HCT116 (cell line): Measurements from ENCODE around the gene FERMT2. TPM values are rescaled to one million over a fixed set of nuclear protein-coding genes. Genes with fewer than 3 reads are reported as not detected.

ENCODE experiments used
- ATAC-seq: fragments of 200-7000 bp; cut with Tn5 transposase; 2 replicates; pipeline ENCODE4 v1.9.1; 2020; ENCODE audit warnings: mild to moderate bottlenecking, moderate library complexity
- BruUV-seq: library from RNA; stranded (reverse); fragments of 400-500 nt; replicated peaks from 2 replicates; lab custom pipeline; 2021; lab: Mats Ljungman, UMichigan
- CTCF ChIA-PET: fragments of 300-600 bp; sonication (Branson Sonifier 250); formaldehyde crosslinking; loops from one replicate; lab custom pipeline; 2021; ENCODE audit warnings: antibody characterized with exemption; lab: Charles Lee
- POLR2A ChIA-PET: fragments of 300-600, 350-600 bp; sonication (Branson Sonifier 250); formaldehyde crosslinking; loops from one replicate; lab custom pipeline; 2021; ENCODE audit warnings: antibody characterized with exemption; lab: Charles Lee
- RAD21 ChIA-PET, 2 experiments: fragments of 300-600 bp; sonication (Branson Sonifier 250); formaldehyde crosslinking; loops; one replicate each; lab custom pipeline; 2023; ENCODE audit warnings: low total read pairs in 2 of 2; ENCODE audit not compliant: uncharacterized antibody in 2 of 2, unreplicated experiment in 2 of 2, low non-redundant PET in 1 of 2; lab: Charles Lee
- DNase-seq: peaks from one replicate; pipeline ENCODE4 v3.0.0-alpha.2; 2010; ENCODE audit warnings: low read depth, low spot score
- H2AFZ ChIP-seq: fragments of 200-600 bp; shearing (Covaris generic), sonication (generic); 2 replicates; pipeline ENCODE4 v1.6.1; 2017; ENCODE audit warnings: low read depth, mixed run types, mixed read lengths, antibody characterized with exemption, low read length; ENCODE audit not compliant: poor library complexity, severe bottlenecking
- H3K27ac ChIP-seq: 2 replicates; pipeline ENCODE4 v1.5.1; 2012; ENCODE audit warnings: low read depth, low read length
- H3K27me3 ChIP-seq: fragments of 200-600 bp; sonication (generic); 2 replicates; pipeline ENCODE4 v1.6.1; 2016; ENCODE audit warnings: mixed run types, low read length, mixed read lengths; ENCODE audit not compliant: insufficient read depth
- H3K36me3 ChIP-seq, 2 experiments: fragments of 200-500 bp in 1 of 2; fragments of 200-600 bp in 1 of 2; sonication (Bioruptor generic) in 1 of 2; sonication (generic) in 1 of 2; 2 replicates each; pipeline versions ENCODE4 v1.5.1 to v1.6.1; 2014 to 2016; ENCODE audit warnings: low read length in 2 of 2, inconsistent platforms in 1 of 2, mixed read lengths in 1 of 2, mixed run types in 1 of 2; ENCODE audit not compliant: insufficient read depth in 2 of 2, control insufficient read depth in 1 of 2
- H3K4me1 ChIP-seq, 2 experiments: fragments of 200-600 bp in 1 of 2; sonication (generic) in 1 of 2; 2 replicates each; pipeline versions ENCODE4 v1.5.1 to v1.6.1; 2012 to 2017; ENCODE audit warnings: low read length in 2 of 2, inconsistent platforms in 1 of 2, mild to moderate bottlenecking in 1 of 2, mixed read lengths in 1 of 2, mixed run types in 1 of 2, moderate library complexity in 1 of 2; ENCODE audit not compliant: insufficient read depth in 2 of 2, control insufficient read depth in 1 of 2
- H3K4me2 ChIP-seq: fragments of 200-600 bp; sonication (generic); 2 replicates; pipeline ENCODE4 v1.6.1; 2017; ENCODE audit warnings: mixed run types, low read length, mixed read lengths
- H3K4me3 ChIP-seq, 2 experiments: fragments of 200-600 bp in 1 of 2; sonication (generic) in 1 of 2; replicated peaks in 1 of 2; 2 replicates each; pipeline ENCODE4 v1.5.1; 2011 to 2016; ENCODE audit warnings: low read length in 2 of 2, control low read depth in 1 of 2, low read depth in 1 of 2, mild to moderate bottlenecking in 1 of 2, mixed read lengths in 1 of 2, mixed run types in 1 of 2
- H3K79me2 ChIP-seq: fragments of 200-600 bp; sonication (generic); 2 replicates; pipeline ENCODE4 v1.6.1; 2017; ENCODE audit warnings: mild to moderate bottlenecking, mixed run types, low read length, moderate library complexity, mixed read lengths; ENCODE audit not compliant: insufficient read depth
- H3K9ac ChIP-seq: fragments of 200-600 bp; sonication (generic); 2 replicates; pipeline ENCODE4 v1.6.1; 2016; ENCODE audit warnings: low read length, mixed read lengths
- H3K9me2 ChIP-seq: fragments of 200-600 bp; sonication (generic), shearing (Covaris generic); 2 replicates; pipeline ENCODE4 v1.6.1; 2017; ENCODE audit warnings: mixed run types, mild to moderate bottlenecking, moderate library complexity; ENCODE audit not compliant: insufficient read depth
- H3K9me3 ChIP-seq, 2 experiments: fragments of 200-500 bp in 1 of 2; fragments of 200-600 bp in 1 of 2; sonication (Bioruptor generic) in 1 of 2; sonication (generic) in 1 of 2; 2 replicates each; pipeline ENCODE4 v1.6.1; 2014 to 2017; ENCODE audit warnings: low read length in 2 of 2, mixed read lengths in 2 of 2, inconsistent platforms in 1 of 2, low read depth in 1 of 2, mild to moderate bottlenecking in 1 of 2, mixed run types in 1 of 2, moderate library complexity in 1 of 2; ENCODE audit not compliant: control insufficient read depth in 1 of 2, insufficient read depth in 1 of 2
- H4K20me1 ChIP-seq: fragments of 200-600 bp; sonication (generic), shearing (Covaris generic); 2 replicates; pipeline ENCODE4 v1.6.1; 2017; ENCODE audit warnings: mixed run types, mild to moderate bottlenecking, moderate library complexity; ENCODE audit not compliant: insufficient read depth
- CBX3 ChIP-seq: IDR thresholded peaks from 2 replicates; pipeline ENCODE4 v1.6.1; 2012; ENCODE audit warnings: low read depth
- CEBPB ChIP-seq: IDR thresholded peaks from 2 replicates; pipeline ENCODE4 v1.6.1; 2012; ENCODE audit warnings: low read depth
- EZH2phosphoT487 ChIP-seq: fragments of 200-600 bp; IDR thresholded peaks from 2 replicates; pipeline ENCODE4 v1.6.1; 2018; ENCODE audit warnings: antibody characterized with exemption, borderline replicate concordance
- FOSL1 ChIP-seq: IDR thresholded peaks from 2 replicates; pipeline ENCODE4 v1.6.1; 2012; ENCODE audit warnings: low read depth
- JUND ChIP-seq: IDR thresholded peaks from 2 replicates; pipeline ENCODE4 v1.6.1; 2012
- POLR2A ChIP-seq: IDR thresholded peaks from 2 replicates; pipeline ENCODE4 v1.7.0; 2011; ENCODE audit warnings: borderline replicate concordance; ENCODE audit not compliant: insufficient read depth, insufficient read length; ENCODE audit errors: extremely low read depth
- POLR2AphosphoS5 ChIP-seq: IDR thresholded peaks from 2 replicates; pipeline ENCODE4 v1.6.1; 2011; ENCODE audit warnings: mild to moderate bottlenecking, low read depth, low read length, moderate library complexity
- SIN3A ChIP-seq: IDR thresholded peaks from 2 replicates; pipeline ENCODE4 v1.6.1; 2012; ENCODE audit warnings: low read depth
- SRF ChIP-seq: IDR thresholded peaks from 2 replicates; pipeline ENCODE4 v1.6.1; 2012; ENCODE audit warnings: low read depth
- TCF7L2 ChIP-seq: IDR thresholded peaks from 2 replicates; pipeline ENCODE4 v1.7.0; 2011; ENCODE audit warnings: borderline replicate concordance, inconsistent platforms; ENCODE audit not compliant: insufficient read depth, insufficient read length; ENCODE audit errors: extremely low read depth
- YY1 ChIP-seq: IDR thresholded peaks from 2 replicates; pipeline ENCODE4 v1.6.1; 2011; ENCODE audit warnings: low read length, low read depth, moderate library complexity, mild to moderate bottlenecking; ENCODE audit not compliant: insufficient replicate concordance; ENCODE audit errors: extremely low read depth
- ZNF274 ChIP-seq: fragments of 200-500 bp; sonication (Bioruptor generic); IDR thresholded peaks from 2 replicates; pipeline ENCODE4 v1.6.1; 2014; ENCODE audit warnings: mild to moderate bottlenecking, low read depth, low read length, inconsistent platforms
- intact Hi-C: fragments of 100-400 bp; cut with micrococcal nuclease; formaldehyde crosslinking; loops from 2 replicates; pipeline ENCODE4 v1.10.0; 2022
- total RNA-seq: library from RNA; stranded (reverse); gene quantifications from one replicate; pipeline ENCODE4 v1.2.1, GENCODE V29; 2021; ENCODE audit not compliant: unreplicated experiment
- TF ChIP-seq, protein P1 (sequence below): IDR thresholded peaks from 2 replicates; pipeline ENCODE4 v1.6.1; 2012; ENCODE audit warnings: low read depth
- TF ChIP-seq, protein P2 (sequence below): IDR thresholded peaks from 2 replicates; pipeline ENCODE4 v1.6.1; 2012
- TF ChIP-seq, protein P3 (sequence below): IDR thresholded peaks from 2 replicates; pipeline ENCODE4 v1.6.1; 2011; ENCODE audit warnings: mild to moderate bottlenecking, low read length, moderate library complexity; ENCODE audit not compliant: insufficient replicate concordance; ENCODE audit errors: extremely low read depth
- TF ChIP-seq, protein P4 (sequence below), 3 experiments: fragments of 200-600 bp in 1 of 3; sonication (generic) in 1 of 3; IDR thresholded peaks in 2 of 3; conservative IDR thresholded peaks in 1 of 3; 2 replicates each; pipeline ENCODE4 v1.5.1; 2012 to 2017; ENCODE audit warnings: low read depth in 2 of 3, low read length in 2 of 3, antibody characterized with exemption in 1 of 3, borderline replicate concordance in 1 of 3, control low read depth in 1 of 3, mild to moderate bottlenecking in 1 of 3, mixed read lengths in 1 of 3, mixed run types in 1 of 3, moderate library complexity in 1 of 3; ENCODE audit not compliant: insufficient read depth in 1 of 3

FERMT2 gene
- total RNA-seq, 1 experiment from 2014 or later = 24.8 TPM

DNA sequence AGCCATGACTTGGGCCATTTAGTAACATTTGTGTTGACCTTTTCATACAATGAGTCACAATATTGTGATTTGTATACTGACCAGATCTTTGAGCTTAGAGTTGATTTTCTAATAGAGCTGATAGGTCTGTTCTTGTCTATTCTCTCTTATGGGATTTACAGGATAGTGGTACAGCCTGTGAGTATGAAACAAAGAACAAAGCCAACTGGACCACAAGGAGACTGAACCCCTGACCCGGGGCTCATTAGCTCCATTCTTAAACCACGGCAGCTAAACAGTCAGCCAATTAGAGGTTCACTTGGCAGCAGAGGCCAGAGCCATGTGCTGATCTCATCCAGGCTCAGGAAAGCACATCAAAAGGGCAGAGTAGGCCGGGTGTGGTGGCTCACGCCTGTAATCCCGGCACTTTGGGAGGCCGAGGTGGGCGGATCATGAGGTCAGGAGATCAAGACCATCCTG is 100.4 kb downstream of the FERMT2 start:
- Histone ChIP-seq H3K27ac (no peak overlapping the region), H3K9ac (no peak overlapping the region), H3K9me3 (no peaks in the 10 kb centered on the region), H3K4me1 (peaks cover 0 to 6% of the 10 kb centered on the region in 2 experiments; a peak in 2 of 4 replicates), H3K9me2 (no peaks in the 10 kb centered on the region), H4K20me1 (no peaks in the 10 kb centered on the region), H3K27me3 (no peaks in the 10 kb centered on the region), H3K79me2 (no peaks in the 10 kb centered on the region), H3K36me3 (no peaks in the 10 kb centered on the region), H3K4me2 (0 out of 2 replicates have a peak overlapping the region, but pooled peaks have one; percentile 21), H2AFZ (no peak overlapping the region), H3K4me3 (no peak overlapping the region)
- no peak for DNase-seq
- no TSS peak for BruUV-seq
- peak; percentile 27; the same call in 1 of the 2 replicates for ATAC-seq
- TF ChIP-seq, protein P1, sequence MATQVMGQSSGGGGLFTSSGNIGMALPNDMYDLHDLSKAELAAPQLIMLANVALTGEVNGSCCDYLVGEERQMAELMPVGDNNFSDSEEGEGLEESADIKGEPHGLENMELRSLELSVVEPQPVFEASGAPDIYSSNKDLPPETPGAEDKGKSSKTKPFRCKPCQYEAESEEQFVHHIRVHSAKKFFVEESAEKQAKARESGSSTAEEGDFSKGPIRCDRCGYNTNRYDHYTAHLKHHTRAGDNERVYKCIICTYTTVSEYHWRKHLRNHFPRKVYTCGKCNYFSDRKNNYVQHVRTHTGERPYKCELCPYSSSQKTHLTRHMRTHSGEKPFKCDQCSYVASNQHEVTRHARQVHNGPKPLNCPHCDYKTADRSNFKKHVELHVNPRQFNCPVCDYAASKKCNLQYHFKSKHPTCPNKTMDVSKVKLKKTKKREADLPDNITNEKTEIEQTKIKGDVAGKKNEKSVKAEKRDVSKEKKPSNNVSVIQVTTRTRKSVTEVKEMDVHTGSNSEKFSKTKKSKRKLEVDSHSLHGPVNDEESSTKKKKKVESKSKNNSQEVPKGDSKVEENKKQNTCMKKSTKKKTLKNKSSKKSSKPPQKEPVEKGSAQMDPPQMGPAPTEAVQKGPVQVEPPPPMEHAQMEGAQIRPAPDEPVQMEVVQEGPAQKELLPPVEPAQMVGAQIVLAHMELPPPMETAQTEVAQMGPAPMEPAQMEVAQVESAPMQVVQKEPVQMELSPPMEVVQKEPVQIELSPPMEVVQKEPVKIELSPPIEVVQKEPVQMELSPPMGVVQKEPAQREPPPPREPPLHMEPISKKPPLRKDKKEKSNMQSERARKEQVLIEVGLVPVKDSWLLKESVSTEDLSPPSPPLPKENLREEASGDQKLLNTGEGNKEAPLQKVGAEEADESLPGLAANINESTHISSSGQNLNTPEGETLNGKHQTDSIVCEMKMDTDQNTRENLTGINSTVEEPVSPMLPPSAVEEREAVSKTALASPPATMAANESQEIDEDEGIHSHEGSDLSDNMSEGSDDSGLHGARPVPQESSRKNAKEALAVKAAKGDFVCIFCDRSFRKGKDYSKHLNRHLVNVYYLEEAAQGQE = no peak
- TF ChIP-seq POLR2A (no peak), SRF (no peak), SIN3A (no peak), ZNF274 (no peak), FOSL1 (no peak), EZH2phosphoT487 (no peak), JUND (no peak), POLR2AphosphoS5 (no peak), YY1 (no peak), TCF7L2 (no peak), CBX3 (no peak), CEBPB (no peak)
- TF ChIP-seq, protein P2, sequence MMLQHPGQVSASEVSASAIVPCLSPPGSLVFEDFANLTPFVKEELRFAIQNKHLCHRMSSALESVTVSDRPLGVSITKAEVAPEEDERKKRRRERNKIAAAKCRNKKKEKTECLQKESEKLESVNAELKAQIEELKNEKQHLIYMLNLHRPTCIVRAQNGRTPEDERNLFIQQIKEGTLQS = no peak
- TF ChIP-seq, protein P3, sequence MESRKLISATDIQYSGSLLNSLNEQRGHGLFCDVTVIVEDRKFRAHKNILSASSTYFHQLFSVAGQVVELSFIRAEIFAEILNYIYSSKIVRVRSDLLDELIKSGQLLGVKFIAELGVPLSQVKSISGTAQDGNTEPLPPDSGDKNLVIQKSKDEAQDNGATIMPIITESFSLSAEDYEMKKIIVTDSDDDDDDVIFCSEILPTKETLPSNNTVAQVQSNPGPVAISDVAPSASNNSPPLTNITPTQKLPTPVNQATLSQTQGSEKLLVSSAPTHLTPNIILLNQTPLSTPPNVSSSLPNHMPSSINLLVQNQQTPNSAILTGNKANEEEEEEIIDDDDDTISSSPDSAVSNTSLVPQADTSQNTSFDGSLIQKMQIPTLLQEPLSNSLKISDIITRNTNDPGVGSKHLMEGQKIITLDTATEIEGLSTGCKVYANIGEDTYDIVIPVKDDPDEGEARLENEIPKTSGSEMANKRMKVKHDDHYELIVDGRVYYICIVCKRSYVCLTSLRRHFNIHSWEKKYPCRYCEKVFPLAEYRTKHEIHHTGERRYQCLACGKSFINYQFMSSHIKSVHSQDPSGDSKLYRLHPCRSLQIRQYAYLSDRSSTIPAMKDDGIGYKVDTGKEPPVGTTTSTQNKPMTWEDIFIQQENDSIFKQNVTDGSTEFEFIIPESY = no peak
- TF ChIP-seq, protein P4, sequence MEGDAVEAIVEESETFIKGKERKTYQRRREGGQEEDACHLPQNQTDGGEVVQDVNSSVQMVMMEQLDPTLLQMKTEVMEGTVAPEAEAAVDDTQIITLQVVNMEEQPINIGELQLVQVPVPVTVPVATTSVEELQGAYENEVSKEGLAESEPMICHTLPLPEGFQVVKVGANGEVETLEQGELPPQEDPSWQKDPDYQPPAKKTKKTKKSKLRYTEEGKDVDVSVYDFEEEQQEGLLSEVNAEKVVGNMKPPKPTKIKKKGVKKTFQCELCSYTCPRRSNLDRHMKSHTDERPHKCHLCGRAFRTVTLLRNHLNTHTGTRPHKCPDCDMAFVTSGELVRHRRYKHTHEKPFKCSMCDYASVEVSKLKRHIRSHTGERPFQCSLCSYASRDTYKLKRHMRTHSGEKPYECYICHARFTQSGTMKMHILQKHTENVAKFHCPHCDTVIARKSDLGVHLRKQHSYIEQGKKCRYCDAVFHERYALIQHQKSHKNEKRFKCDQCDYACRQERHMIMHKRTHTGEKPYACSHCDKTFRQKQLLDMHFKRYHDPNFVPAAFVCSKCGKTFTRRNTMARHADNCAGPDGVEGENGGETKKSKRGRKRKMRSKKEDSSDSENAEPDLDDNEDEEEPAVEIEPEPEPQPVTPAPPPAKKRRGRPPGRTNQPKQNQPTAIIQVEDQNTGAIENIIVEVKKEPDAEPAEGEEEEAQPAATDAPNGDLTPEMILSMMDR (IDR thresholded peaks at IDR 0.05 in 2 of 3, conservative IDR thresholded peaks at IDR 0.05 in 1 of 3; ENCODE audit: borderline replicate concordance in 1 of 3, insufficient read depth in 1 of 3, low read depth in 2 of 3, low read length in 2 of 3) = no peak
- ChIA-PET RAD21 (no interaction called here), POLR2A (no interaction called here), CTCF (no interaction called here)
- intact Hi-C loops = no loop called here
